Measurements from ENCODE around the gene AGBL3.

AGBL3 gene

GRCh38 chr7:135151132-135151531, 164.8 kb downstream of the AGBL3 start:
- DNase-seq = no peak

- DNase-seq = no peak
Measured at GRCh38 chr7:135151533-135151932, 165.2 kb downstream of the AGBL3 start.

DNA sequence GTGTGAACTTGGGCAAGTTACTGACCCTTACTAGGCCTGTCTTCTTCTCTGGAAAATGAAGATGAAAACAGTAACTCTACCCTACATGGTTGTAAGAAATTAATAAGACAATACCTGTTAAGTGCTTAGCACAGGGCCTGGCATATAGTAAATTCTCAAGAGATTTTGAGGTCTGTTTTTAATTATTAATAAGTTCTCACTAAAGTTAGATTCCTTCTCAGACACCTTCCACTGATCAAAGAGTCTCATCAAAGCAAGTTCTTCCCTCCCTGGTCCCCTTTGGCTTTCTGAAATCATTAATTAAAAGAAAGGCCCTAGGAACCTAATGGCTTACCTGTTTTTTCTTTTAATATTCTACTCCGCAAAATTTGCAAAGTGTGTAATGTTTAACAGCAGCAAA, 166.1 kb downstream of the AGBL3 start:
- no peak for DNase-seq

DNA sequence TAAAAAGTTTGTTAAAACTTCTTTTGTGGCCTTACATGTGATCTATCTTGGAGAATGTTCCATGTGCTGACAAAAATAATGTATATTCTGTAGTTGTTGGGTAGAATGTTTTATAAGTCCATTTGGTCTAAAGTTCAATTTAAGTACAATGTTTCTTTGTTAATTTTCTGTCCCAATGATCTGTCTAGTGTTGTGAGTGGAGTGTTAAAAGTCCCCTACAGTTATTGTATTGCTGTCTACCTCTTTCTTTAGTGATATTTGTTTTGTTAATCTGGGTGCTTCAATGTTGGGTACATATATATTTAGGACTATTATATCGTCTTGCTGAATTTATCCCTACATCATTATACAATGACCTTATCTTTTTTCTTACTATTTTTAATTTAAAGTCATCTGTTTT, 168.4 kb downstream of the AGBL3 start:
- DNase-seq = no peak

- DNase-seq = no peak
Measured at GRCh38 chr7:135156290-135156689, 170.0 kb downstream of the AGBL3 start.

- no peak for DNase-seq
Measured at GRCh38 chr7:135158141-135158655, 171.9 kb downstream of the AGBL3 start.

DNA sequence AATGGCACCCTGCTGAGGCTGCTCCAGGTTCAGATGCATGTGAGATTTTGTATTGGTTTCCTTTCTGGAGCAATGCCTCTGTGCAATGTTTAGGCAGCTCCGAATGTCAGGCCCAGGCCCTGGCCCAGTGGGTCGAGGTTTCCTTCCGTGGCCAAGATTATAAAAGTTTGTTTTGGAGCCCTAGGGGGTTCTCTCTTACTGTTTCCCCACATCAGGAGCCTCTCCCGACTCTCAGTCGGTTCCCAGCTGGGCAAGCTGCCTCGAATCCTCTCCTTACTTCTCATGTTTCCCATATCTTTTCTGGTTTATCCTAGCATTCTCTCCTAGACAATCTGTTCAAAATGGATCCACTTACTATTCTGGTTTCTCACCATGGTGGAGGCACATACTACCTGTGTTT, 172.6 kb downstream of the AGBL3 start:
- DNase-seq = no peak

GRCh38 chr7:135159359-135160085, 173.2 kb downstream of the AGBL3 start:
- DNase-seq = no peak

- no peak for DNase-seq
Measured at GRCh38 chr7:135160098-135160857, 174.0 kb downstream of the AGBL3 start.

DNA sequence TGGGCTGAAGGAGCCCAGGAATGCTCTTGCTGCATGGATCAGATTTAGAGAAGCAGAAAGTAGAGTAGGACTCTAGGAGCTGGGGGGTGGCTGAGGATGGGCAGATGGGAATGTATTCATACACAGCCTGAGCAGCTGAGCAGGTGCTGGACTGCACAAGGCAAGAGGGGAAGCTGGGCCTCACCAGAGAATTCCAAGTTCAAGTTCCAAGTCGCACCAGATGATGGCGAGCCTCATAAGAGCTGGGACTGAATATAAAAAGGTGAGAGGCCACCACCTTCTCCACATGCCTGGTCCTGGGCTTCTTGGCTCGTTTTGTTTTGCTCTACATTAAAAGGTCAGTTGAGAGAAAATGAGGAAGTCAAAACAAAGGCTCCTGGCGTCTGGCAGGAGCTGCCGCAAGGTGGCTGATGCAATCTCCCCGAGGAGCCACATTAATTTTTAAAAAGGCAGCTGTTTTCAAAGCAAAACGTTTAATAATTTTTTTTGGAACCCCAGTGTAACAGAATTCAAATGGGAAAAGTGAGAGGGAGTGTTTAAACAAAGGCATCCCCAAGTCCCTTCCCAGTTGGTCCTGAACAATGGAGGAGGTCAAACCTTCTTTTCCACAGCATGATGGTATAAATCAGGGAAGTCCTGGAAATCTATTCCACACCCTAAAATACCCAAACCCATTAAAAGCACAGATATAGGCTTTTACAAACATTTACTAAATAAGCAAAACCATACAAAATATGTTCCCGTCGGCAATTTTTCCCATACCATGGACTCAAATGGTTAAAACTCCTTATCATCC, 174.7 kb downstream of the AGBL3 start:
- no peak for DNase-seq

- DNase-seq = no peak
Measured at GRCh38 chr7:135161669-135162068, 175.4 kb downstream of the AGBL3 start.

GRCh38 chr7:135162382-135163001, 176.2 kb downstream of the AGBL3 start:
- no peak for DNase-seq

- DNase-seq = no peak
Measured at GRCh38 chr7:135164357-135165061, 178.2 kb downstream of the AGBL3 start.

- no peak for DNase-seq
Measured at GRCh38 chr7:135165862-135166261, 179.6 kb downstream of the AGBL3 start.

- DNase-seq = no peak
Measured at GRCh38 chr7:135166338-135166990, 180.2 kb downstream of the AGBL3 start.

DNA sequence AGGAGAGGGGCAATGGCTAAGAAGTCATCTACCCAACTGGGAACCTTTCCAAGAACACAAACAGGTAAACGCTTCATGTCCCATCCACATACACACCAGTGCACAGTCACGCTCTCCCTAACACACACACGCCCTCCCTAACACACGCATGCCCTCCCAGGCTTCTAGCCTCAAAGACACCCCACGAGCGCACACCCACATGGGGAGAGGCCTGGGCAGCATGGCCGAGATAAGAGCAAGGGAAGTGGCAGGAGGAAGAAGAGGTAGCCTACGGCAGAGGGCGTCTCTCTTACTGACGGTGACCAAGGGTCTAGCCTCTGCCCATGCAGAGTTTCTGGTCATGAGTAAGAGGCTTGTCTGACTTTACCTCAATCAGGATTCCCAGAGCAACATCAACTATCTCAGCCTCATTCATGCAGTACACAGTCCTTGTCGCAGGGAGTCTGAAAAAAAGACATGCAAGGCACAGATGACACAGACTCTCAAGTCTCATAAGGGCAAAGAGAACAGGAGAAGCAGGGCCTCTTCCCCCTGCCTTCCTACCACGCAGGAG, 181.1 kb downstream of the AGBL3 start:
- DNase-seq = no peak

DNA sequence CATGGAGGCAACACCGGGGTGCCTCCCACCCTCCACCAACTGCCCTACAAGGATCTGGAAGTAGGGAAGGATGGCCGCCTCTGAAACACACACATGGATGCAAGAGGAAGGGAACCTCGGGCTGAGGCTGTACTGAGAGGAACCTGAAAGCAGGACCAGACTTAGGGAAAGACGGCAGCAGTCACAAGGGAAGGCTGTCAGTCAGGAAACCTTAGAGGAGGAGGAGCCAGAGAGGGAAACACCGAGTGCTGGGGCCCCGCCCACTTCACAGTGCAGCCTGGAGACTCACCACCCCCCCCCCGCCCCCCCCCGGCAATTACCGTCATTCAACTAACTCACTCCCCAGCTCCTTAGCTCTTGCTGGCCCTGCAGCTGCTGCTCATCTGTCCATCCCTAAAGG, 181.7 kb downstream of the AGBL3 start:
- no peak for DNase-seq

- no peak for DNase-seq
Measured at GRCh38 chr7:135168489-135169140, 182.3 kb downstream of the AGBL3 start.

GRCh38 chr7:135169141-135169963, 183.0 kb downstream of the AGBL3 start:
- DNase-seq = no peak

- DNase-seq = no peak
Measured at GRCh38 chr7:135169964-135170273, 183.6 kb downstream of the AGBL3 start.

All from NCI-H2081 treated with DMSO at 0.1 percent for 48 hours (cell line).